ENCODE data around the gene GALNT18. TPM values are rescaled to one million over a fixed set of nuclear protein-coding genes. Genes with fewer than 3 reads are reported as not detected.
A peak's percentile ranks its signal among the peaks of the same experiment; 100 is the strongest.

GALNT18 gene
- total and polyA plus RNA-seq, 4 donors = 2.1 to 11.0 (median 3.8) TPM

- no peaks in the 10 kb centered on the region for H3K27me3 ChIP-seq (ENCODE audit: control insufficient read depth in 4 of 4, insufficient read depth in 4 of 4, low read length in 3 of 4)
- no peak overlapping the region for H3K4me3 ChIP-seq (ENCODE audit: low read depth in 1 of 3, low read length in 3 of 3)
- H3K9ac ChIP-seq (ENCODE audit: low read depth in 1 of 2, low read length in 2 of 2) = no peak overlapping the region
- no peak for TF ChIP-seq TAF1 (conservative IDR thresholded peaks at IDR 0.05)
- TF ChIP-seq NR2F2 (IDR thresholded peaks at IDR 0.05) = no peak
- no peak for TF ChIP-seq EGR1 (IDR thresholded peaks at IDR 0.05; ENCODE audit: low read depth in 2 of 2)
- no peak for TF ChIP-seq FOXA2 (IDR thresholded peaks at IDR 0.05)
- TF ChIP-seq JUND (IDR thresholded peaks at IDR 0.05) = no peak
- no peak for TF ChIP-seq SP1 (IDR thresholded peaks at IDR 0.05)
- TF ChIP-seq ATF3 (IDR thresholded peaks at IDR 0.05) = no peak
- no peak for TF ChIP-seq HNF4A (conservative IDR thresholded peaks at IDR 0.05)
- no peak for TF ChIP-seq FOXA1 (IDR thresholded peaks at IDR 0.05)
- no peak for TF ChIP-seq ZBTB33 (IDR thresholded peaks at IDR 0.05)
- TF ChIP-seq HNF4G (IDR thresholded peaks at IDR 0.05) = no peak
- H3K36me3 ChIP-seq (ENCODE audit: control insufficient read depth in 4 of 4, insufficient read depth in 3 of 4, low read depth in 1 of 4, low read length in 3 of 4) = no peaks in the 10 kb centered on the region
- no peak for DNase-seq (ENCODE audit: low spot score)
- 32% methylated on average over 5 of the region's 5 CpGs for WGBS
- peaks cover 0 to 26% (median 16%) of the 10 kb centered on the region in 4 donors for H3K4me1 ChIP-seq (ENCODE audit: control insufficient read depth in 4 of 4, insufficient read depth in 4 of 4, low read length in 3 of 4)
- no peak overlapping the region for H3K27ac ChIP-seq (ENCODE audit: low read depth in 1 of 2, low read length in 2 of 2)
- no peaks in the 10 kb centered on the region for H3K9me3 ChIP-seq (ENCODE audit: control insufficient read depth in 4 of 4, low read length in 3 of 4)
Observed at GRCh38 chr11:11622772-11623171, 967 bp upstream of the GALNT18 start.

GRCh38 chr11:11622340-11622706, 518 bp upstream of the GALNT18 start:
- no peak for TF ChIP-seq REST (IDR thresholded peaks at IDR 0.05)
- TF ChIP-seq RXRA (IDR thresholded peaks at IDR 0.05) = no peak
- no peak for TF ChIP-seq GABPA (IDR thresholded peaks at IDR 0.05 in 1 of 2, conservative IDR thresholded peaks at IDR 0.05 in 1 of 2)
- no peak for TF ChIP-seq JUND (IDR thresholded peaks at IDR 0.05)
- no peak for TF ChIP-seq EGR1 (IDR thresholded peaks at IDR 0.05; ENCODE audit: low read depth in 2 of 2)
- TF ChIP-seq ATF3 (IDR thresholded peaks at IDR 0.05) = no peak
- no peak for TF ChIP-seq ZBTB33 (IDR thresholded peaks at IDR 0.05)
- DNase-seq (ENCODE audit: low spot score) = no peak
- Histone ChIP-seq H3K27ac (ENCODE audit: low read depth in 1 of 2, low read length in 2 of 2) (no peak overlapping the region), H3K36me3 (ENCODE audit: control insufficient read depth in 4 of 4, insufficient read depth in 3 of 4, low read depth in 1 of 4, low read length in 3 of 4) (no peaks in the 10 kb centered on the region), H3K4me1 (ENCODE audit: control insufficient read depth in 4 of 4, insufficient read depth in 4 of 4, low read length in 3 of 4) (peaks cover 0 to 26% (median 16%) of the 10 kb centered on the region in 4 donors), H3K27me3 (ENCODE audit: control insufficient read depth in 4 of 4, insufficient read depth in 4 of 4, low read length in 3 of 4) (no peaks in the 10 kb centered on the region), H3K4me3 (ENCODE audit: low read depth in 1 of 3, low read length in 3 of 3) (peak overlapping the region in 2 of 3 donors; percentile 1 to 9), H3K9me3 (ENCODE audit: control insufficient read depth in 4 of 4, low read length in 3 of 4) (no peaks in the 10 kb centered on the region), H3K9ac (ENCODE audit: low read depth in 1 of 2, low read length in 2 of 2) (no peak overlapping the region)
- WGBS = 16% methylated on average over 12 of the region's 12 CpGs

Measured in liver (tissue), 9 donors.